Measurements from ENCODE around the gene TWIST2. TPM values are rescaled to one million over a fixed set of nuclear protein-coding genes. Genes with fewer than 3 reads are reported as not detected.

Gene TWIST2
- total RNA-seq, 2 donors from 2014 or later = 7.5 to 40.5 TPM

- no peaks in the 10 kb centered on the region for H3K27me3 ChIP-seq
- DNase-seq (no peak), ATAC-seq (no peak)
- no peaks in the 10 kb centered on the region for H3K4me1 ChIP-seq
- no peaks in the 10 kb centered on the region for H3K9me3 ChIP-seq
- 83 to 91% methylated on average over 30 of the region's 30 CpGs for WGBS, 2 donors
- intact Hi-C loops (cut with DNase I) = no loop called here
- H3K27ac ChIP-seq = no peak overlapping the region
- no peaks in the 10 kb centered on the region for H3K36me3 ChIP-seq (replicated peaks in 1 of 2; ENCODE audit: insufficient read depth in 1 of 2, low read depth in 2 of 2)
- TF ChIP-seq CTCF (IDR thresholded peaks at IDR 0.05) (no peak), POLR2A (IDR thresholded peaks at IDR 0.05) (no peak)
- no peak overlapping the region for H3K4me3 ChIP-seq
Measured at GRCh38 chr2:238893349-238894000, 45.6 kb downstream of the TWIST2 start.

- Histone ChIP-seq H3K4me3 (no peak overlapping the region), H3K9me3 (no peaks in the 10 kb centered on the region), H3K36me3 (replicated peaks in 1 of 2; ENCODE audit: insufficient read depth in 1 of 2, low read depth in 2 of 2) (no peaks in the 10 kb centered on the region), H3K4me1 (no peaks in the 10 kb centered on the region), H3K27me3 (no peaks in the 10 kb centered on the region), H3K27ac (no peak overlapping the region)
- DNase-seq = no peak
- no peak for ATAC-seq
- 48 to 63% methylated on average over 7 to 13 of the region's 13 CpGs for WGBS, 2 donors
- no peak for TF ChIP-seq POLR2A (IDR thresholded peaks at IDR 0.05)
- no peak for TF ChIP-seq CTCF (IDR thresholded peaks at IDR 0.05)
- intact Hi-C loops (cut with DNase I) = no loop called here
Measured at GRCh38 chr2:238894226-238894949, 46.5 kb downstream of the TWIST2 start.

GRCh38 chr2:238894950-238895298, 47.0 kb downstream of the TWIST2 start:
- no peak overlapping the region for H3K4me3 ChIP-seq
- 70 to 81% methylated on average over 10 of the region's 10 CpGs for WGBS, 2 donors
- H3K27ac ChIP-seq = no peak overlapping the region
- no peaks in the 10 kb centered on the region for H3K9me3 ChIP-seq
- H3K27me3 ChIP-seq = no peaks in the 10 kb centered on the region
- ATAC-seq (no peak), DNase-seq (no peak)
- no peak for TF ChIP-seq POLR2A (IDR thresholded peaks at IDR 0.05)
- TF ChIP-seq CTCF (IDR thresholded peaks at IDR 0.05) = no peak
- no peaks in the 10 kb centered on the region for H3K4me1 ChIP-seq
- no peaks in the 10 kb centered on the region for H3K36me3 ChIP-seq (replicated peaks in 1 of 2; ENCODE audit: insufficient read depth in 1 of 2, low read depth in 2 of 2)
- intact Hi-C loops (cut with DNase I) = no loop called here

GRCh38 chr2:238895361-238895882, 47.5 kb downstream of the TWIST2 start:
- Histone ChIP-seq H3K4me3 (no peak overlapping the region), H3K27ac (no peak overlapping the region), H3K36me3 (replicated peaks in 1 of 2; ENCODE audit: insufficient read depth in 1 of 2, low read depth in 2 of 2) (no peaks in the 10 kb centered on the region), H3K27me3 (no peaks in the 10 kb centered on the region), H3K9me3 (no peaks in the 10 kb centered on the region), H3K4me1 (no peaks in the 10 kb centered on the region)
- DNase-seq (no peak), ATAC-seq (no peak)
- TF ChIP-seq CTCF (IDR thresholded peaks at IDR 0.05) (no peak), POLR2A (IDR thresholded peaks at IDR 0.05) (no peak)
- 51 to 61% methylated on average over 12 to 20 of the region's 20 CpGs for WGBS, 2 donors
- intact Hi-C loops (cut with DNase I) = no loop called here
